Keratinocyte (primary cell): ENCODE results near the gene WBP4. TPM values are rescaled to one million over a fixed set of nuclear protein-coding genes. Genes with fewer than 3 reads are reported as not detected.

Experiments
- DNase-seq: peaks from one replicate; pipeline ENCODE4 v3.0.0-alpha.2; 2011; ENCODE audit warnings: low read depth, missing footprints, low spot score
- FAIRE-seq: peaks from 2 replicates; lab custom pipeline; 2011; peaks lifted over from hg19 to GRCh38; lab: Jason Lieb, UNC
- H2AFZ ChIP-seq: 2 replicates; pipeline ENCODE4 v1.6.0; 2012; ENCODE audit warnings: low read length, control low read depth, inconsistent platforms; ENCODE audit not compliant: control insufficient read depth
- H3K27ac ChIP-seq: 2 replicates; pipeline ENCODE4 v1.5.1; 2011; ENCODE audit warnings: low read length; ENCODE audit not compliant: control insufficient read depth, insufficient read depth
- H3K27me3 ChIP-seq: 3 replicates; pipeline ENCODE4 v1.6.0; 2011; ENCODE audit warnings: low read length; ENCODE audit not compliant: control insufficient read depth, insufficient read depth; ENCODE audit errors: extremely low read depth
- H3K36me3 ChIP-seq, 2 experiments: 2 replicates in 1 of 2; 3 replicates in 1 of 2; pipeline ENCODE4 v1.5.1; 2011; ENCODE audit warnings: low read length in 2 of 2, mild to moderate bottlenecking in 1 of 2; ENCODE audit not compliant: control insufficient read depth in 2 of 2, insufficient read depth in 2 of 2; ENCODE audit errors: extremely low read depth in 1 of 2
- H3K4me1 ChIP-seq: 3 replicates; pipeline ENCODE4 v1.5.1; 2011; ENCODE audit warnings: low read length; ENCODE audit not compliant: control insufficient read depth, insufficient read depth; ENCODE audit errors: extremely low read depth
- H3K4me2 ChIP-seq: 3 replicates; pipeline ENCODE4 v1.6.0; 2011; ENCODE audit warnings: low read depth, low read length; ENCODE audit not compliant: control insufficient read depth, insufficient read depth; ENCODE audit errors: extremely low read depth
- H3K4me3 ChIP-seq, 3 experiments: fragments of 200-600 bp in 1 of 3; sonication (generic) in 1 of 3; 2 replicates in 2 of 3; 3 replicates in 1 of 3; pipeline ENCODE4 v1.5.1; 2011 to 2016; ENCODE audit warnings: low read length in 3 of 3, mild to moderate bottlenecking in 3 of 3, control low read depth in 2 of 3, inconsistent platforms in 1 of 3, low read depth in 1 of 3, mixed read lengths in 1 of 3, mixed run types in 1 of 3, moderate library complexity in 1 of 3; ENCODE audit not compliant: control insufficient read depth in 2 of 3, insufficient read depth in 2 of 3; ENCODE audit errors: extremely low read depth in 1 of 3
- H3K79me2 ChIP-seq: 2 replicates; pipeline ENCODE4 v1.6.0; 2012; ENCODE audit warnings: low read length; ENCODE audit not compliant: control insufficient read depth, insufficient read depth
- H3K9ac ChIP-seq: 3 replicates; pipeline ENCODE4 v1.6.0; 2011; ENCODE audit warnings: low read length; ENCODE audit not compliant: control insufficient read depth, insufficient read depth; ENCODE audit errors: extremely low read depth
- H3K9me1 ChIP-seq: 3 replicates; pipeline ENCODE4 v1.6.0; 2011; ENCODE audit warnings: low read length; ENCODE audit not compliant: control insufficient read depth, insufficient read depth; ENCODE audit errors: extremely low read depth
- H3K9me3 ChIP-seq: 2 replicates; pipeline ENCODE4 v1.5.1; 2012; ENCODE audit warnings: low read depth, low read length; ENCODE audit not compliant: control insufficient read depth
- H4K20me1 ChIP-seq: 3 replicates; pipeline ENCODE4 v1.6.0; 2011; ENCODE audit warnings: low read length; ENCODE audit not compliant: control insufficient read depth, insufficient read depth; ENCODE audit errors: extremely low read depth
- CTCF ChIP-seq, 3 experiments: IDR thresholded peaks in 1 of 3; conservative IDR thresholded peaks in 1 of 3; optimal IDR thresholded peaks in 1 of 3; 2 replicates in 2 of 3; 3 replicates in 1 of 3; pipeline versions ENCODE3 to v1.5.1; 2011; ENCODE audit warnings: low read length in 3 of 3, mild to moderate bottlenecking in 3 of 3, moderate library complexity in 2 of 3, control low read depth in 1 of 3, inconsistent platforms in 1 of 3; ENCODE audit not compliant: insufficient read depth in 2 of 3; ENCODE audit errors: extremely low read depth in 1 of 3
- EZH2 ChIP-seq: IDR thresholded peaks from one replicate; pipeline ENCODE4 v1.6.1; 2012; ENCODE audit warnings: inconsistent platforms, mild to moderate bottlenecking, low read length, moderate library complexity
- dilution Hi-C: fragments of 300-500 bp; cut with MboI; formaldehyde crosslinking; loops from one replicate; pipeline ENCODE4 v1.7.0; 2020; ENCODE audit warnings: low sequenced_read_pairs; ENCODE audit not compliant: extremely low pct_ligation_motif_present
- polyA plus RNA-seq, 5 experiments: library from polyadenylated mRNA; depleted of rRNA in 3 of 5; stranded (reverse) in 3 of 5; stranded (forward) in 1 of 5; unstranded in 1 of 5; fragments of >200 nt; gene quantifications; 1 replicate in 1 of 5; 2 replicates in 3 of 5; 3 replicates in 1 of 5; pipeline versions ENCODE4 v1.2.1 to v1.2.3, GENCODE V29; 2011 to 2012; ENCODE audit warnings: missing spikeins in 2 of 5, low read depth in 1 of 5, low replicate concordance in 1 of 5

The WBP4 gene
- polyA plus RNA-seq, 1 donor (not counting 4 experiments of a cell fraction or from before 2014, with no cell fraction given) = 13.5 TPM

DNA sequence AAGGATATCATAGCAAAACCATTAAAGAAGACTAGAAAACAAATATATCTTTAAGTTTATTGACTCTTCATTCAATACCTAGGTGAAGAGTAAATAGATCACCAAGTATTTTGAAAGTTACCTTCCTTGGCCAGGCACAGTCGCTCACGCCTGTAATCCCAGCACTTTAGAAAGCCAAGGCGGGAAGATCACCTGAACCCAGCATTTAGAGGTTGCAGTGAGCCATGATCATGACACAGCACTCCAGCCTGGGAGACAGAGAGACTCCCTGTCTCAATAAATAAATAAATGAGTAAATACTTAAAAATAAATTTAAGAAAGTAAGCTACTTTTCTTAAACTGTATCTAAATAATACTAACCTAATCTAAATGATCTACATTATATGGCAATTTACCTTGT is 8.9 kb upstream of the WBP4 start:
- peaks cover 9% of the 10 kb centered on the region for H3K4me1 ChIP-seq
- DNase-seq = no peak
- dilution Hi-C loops = no loop called here
- H4K20me1 ChIP-seq = no peaks in the 10 kb centered on the region
- peaks cover 68% of the 10 kb centered on the region for H3K79me2 ChIP-seq
- H2AFZ ChIP-seq = no peak overlapping the region
- no peaks in the 10 kb centered on the region for H3K9me1 ChIP-seq
- no peaks in the 10 kb centered on the region for H3K9me3 ChIP-seq
- no peak overlapping the region for H3K4me3 ChIP-seq
- H3K36me3 ChIP-seq = peaks cover 0 to 1% of the 10 kb centered on the region in 2 experiments
- no peak overlapping the region for H3K4me2 ChIP-seq
- H3K9ac ChIP-seq = no peak overlapping the region
- H3K27me3 ChIP-seq = no peaks in the 10 kb centered on the region
- TF ChIP-seq EZH2 (no peak), CTCF (optimal IDR thresholded peaks at IDR 0.05 in 1 of 3, IDR thresholded peaks at IDR 0.05 in 1 of 3, conservative IDR thresholded peaks at IDR 0.05 in 1 of 3; ENCODE audit: extremely low read depth in 1 of 3, insufficient read depth in 2 of 3, low read length in 3 of 3) (no peak)
- no peak for FAIRE-seq
- no peak overlapping the region for H3K27ac ChIP-seq

DNA sequence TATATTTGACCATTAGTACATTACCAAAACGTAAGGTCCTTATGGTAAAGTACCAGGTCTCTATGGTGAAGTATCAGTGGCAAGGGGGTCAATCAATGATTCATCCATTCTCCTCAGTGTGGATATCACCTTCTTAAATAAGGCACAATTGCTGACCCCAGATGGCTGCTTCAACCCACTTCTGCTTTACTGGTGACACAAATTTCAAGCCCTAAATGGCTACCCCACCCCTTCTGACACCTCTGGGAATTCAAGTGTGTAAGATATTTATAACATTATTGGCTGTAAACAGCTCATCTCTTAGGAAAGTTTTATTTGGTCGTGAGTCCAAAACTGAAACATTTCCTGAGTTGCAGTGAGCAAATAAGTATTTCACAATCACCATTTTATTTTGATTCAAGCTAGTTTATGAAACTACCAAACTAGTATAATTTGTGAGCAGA is 7.9 kb upstream of the WBP4 start:
- FAIRE-seq = no peak
- no peak overlapping the region for H2AFZ ChIP-seq

More for the DNA sequence above, 7.9 kb upstream of the WBP4 start:
- no peaks in the 10 kb centered on the region for H3K9me3 ChIP-seq
- no peaks in the 10 kb centered on the region for H3K9me1 ChIP-seq
- H3K9ac ChIP-seq = no peak overlapping the region
- H3K36me3 ChIP-seq = no peaks in the 10 kb centered on the region
- H3K27me3 ChIP-seq = no peaks in the 10 kb centered on the region
- no peak for DNase-seq
- H3K4me2 ChIP-seq = no peak overlapping the region
- H3K4me3 ChIP-seq = no peak overlapping the region
- no peaks in the 10 kb centered on the region for H4K20me1 ChIP-seq
- TF ChIP-seq CTCF (optimal IDR thresholded peaks at IDR 0.05 in 1 of 3, IDR thresholded peaks at IDR 0.05 in 1 of 3, conservative IDR thresholded peaks at IDR 0.05 in 1 of 3; ENCODE audit: extremely low read depth in 1 of 3, insufficient read depth in 2 of 3, low read length in 3 of 3) (no peak), EZH2 (no peak)
- dilution Hi-C loops = no loop called here
- no peak overlapping the region for H3K27ac ChIP-seq
- H3K4me1 ChIP-seq = peaks cover 13% of the 10 kb centered on the region
- H3K79me2 ChIP-seq = peaks cover 73% of the 10 kb centered on the region
